ENCODE data around the gene ZSWIM1. TPM values are rescaled to one million over a fixed set of nuclear protein-coding genes. Genes with fewer than 3 reads are reported as not detected.
A peak's percentile ranks its signal among the peaks of the same experiment; 100 is the strongest.

Gene ZSWIM1
- total RNA-seq, 1 donor from 2014 or later = 9.0 TPM

GRCh38 chr20:45836841-45837240, 44.2 kb upstream of the ZSWIM1 start:
- Mint-ChIP-seq H3K27me3 (ENCODE audit: low read depth, unreplicated experiment) (no peaks in the 10 kb centered on the region), H3K4me1 (ENCODE audit: low read depth, unreplicated experiment) (peaks cover 16% of the 10 kb centered on the region), H3K36me3 (ENCODE audit: low read depth, unreplicated experiment) (peaks cover 8% of the 10 kb centered on the region), H3K4me3 (ENCODE audit: unreplicated experiment) (no peak overlapping the region), H3K9me3 (ENCODE audit: unreplicated experiment) (peaks cover 2% of the 10 kb centered on the region), H3K27ac (ENCODE audit: unreplicated experiment) (no peak overlapping the region)
- Histone ChIP-seq H3K79me2 (ENCODE audit: insufficient read depth, low read length) (peaks cover 13% of the 10 kb centered on the region), H2AFZ (ENCODE audit: low read depth, low read length) (no peak overlapping the region), H3K4me3 (ENCODE audit: insufficient read depth, low read depth, low read length) (no peak overlapping the region), H3K4me2 (ENCODE audit: low read length) (peak overlapping the region; percentile 11), H3K27ac (ENCODE audit: low read depth, low read length) (no peak overlapping the region), H4K20me1 (ENCODE audit: insufficient read depth, low read length) (peaks cover 12% of the 10 kb centered on the region), H3K4me1 (ENCODE audit: insufficient read depth, low read length) (peaks cover 24% of the 10 kb centered on the region), H3K9ac (ENCODE audit: low read length) (no peak overlapping the region), H3K36me3 (ENCODE audit: insufficient read depth, low read length) (peaks cover 3% of the 10 kb centered on the region), H3K27me3 (ENCODE audit: insufficient read depth, low read length) (no peaks in the 10 kb centered on the region), H3K9me3 (ENCODE audit: insufficient read depth, low read depth, low read length) (no peaks in the 10 kb centered on the region)
- FAIRE-seq = no peak
- TF ChIP-seq CTCF (IDR thresholded peaks at IDR 0.05; ENCODE audit: insufficient read depth, low read depth, low read length) (no peak), EZH2 (IDR thresholded peaks at IDR 0.05; ENCODE audit: insufficient read depth, low read length) (no peak)
- no peak for DNase-seq (ENCODE audit: low read depth)

GRCh38 chr20:45840700-45841198, 40.3 kb upstream of the ZSWIM1 start:
- Histone ChIP-seq H3K79me2 (ENCODE audit: insufficient read depth, low read length) (no peaks in the 10 kb centered on the region), H3K4me2 (ENCODE audit: low read length) (no peak overlapping the region), H3K27ac (ENCODE audit: low read depth, low read length) (no peak overlapping the region), H3K27me3 (ENCODE audit: insufficient read depth, low read length) (no peaks in the 10 kb centered on the region), H3K9me3 (ENCODE audit: insufficient read depth, low read depth, low read length) (no peaks in the 10 kb centered on the region), H3K4me3 (ENCODE audit: insufficient read depth, low read depth, low read length) (no peak overlapping the region), H3K4me1 (ENCODE audit: insufficient read depth, low read length) (peaks cover 2% of the 10 kb centered on the region), H2AFZ (ENCODE audit: low read depth, low read length) (no peak overlapping the region), H4K20me1 (ENCODE audit: insufficient read depth, low read length) (peaks cover 20% of the 10 kb centered on the region), H3K36me3 (ENCODE audit: insufficient read depth, low read length) (peaks cover 18% of the 10 kb centered on the region), H3K9ac (ENCODE audit: low read length) (no peak overlapping the region)
- Mint-ChIP-seq H3K4me3 (ENCODE audit: unreplicated experiment) (no peak overlapping the region), H3K9me3 (ENCODE audit: unreplicated experiment) (peaks cover 2% of the 10 kb centered on the region), H3K27me3 (ENCODE audit: low read depth, unreplicated experiment) (no peaks in the 10 kb centered on the region), H3K27ac (ENCODE audit: unreplicated experiment) (no peak overlapping the region), H3K4me1 (ENCODE audit: low read depth, unreplicated experiment) (peaks cover 7% of the 10 kb centered on the region), H3K36me3 (ENCODE audit: low read depth, unreplicated experiment) (peaks cover 22% of the 10 kb centered on the region)
- DNase-seq (ENCODE audit: low read depth) (no peak), FAIRE-seq (no peak)
- TF ChIP-seq EZH2 (IDR thresholded peaks at IDR 0.05; ENCODE audit: insufficient read depth, low read length) (no peak), CTCF (IDR thresholded peaks at IDR 0.05; ENCODE audit: insufficient read depth, low read depth, low read length) (no peak)

GRCh38 chr20:45841407-45842129, 39.5 kb upstream of the ZSWIM1 start:
- peaks cover 23% of the 10 kb centered on the region for H3K36me3 Mint-ChIP-seq (ENCODE audit: low read depth, unreplicated experiment)
- H3K4me3 Mint-ChIP-seq (ENCODE audit: unreplicated experiment) = no peak overlapping the region
- Histone ChIP-seq H3K79me2 (ENCODE audit: insufficient read depth, low read length) (no peaks in the 10 kb centered on the region), H4K20me1 (ENCODE audit: insufficient read depth, low read length) (peaks cover 17% of the 10 kb centered on the region), H3K4me2 (ENCODE audit: low read length) (no peak overlapping the region), H2AFZ (ENCODE audit: low read depth, low read length) (no peak overlapping the region), H3K4me3 (ENCODE audit: insufficient read depth, low read depth, low read length) (no peak overlapping the region), H3K27me3 (ENCODE audit: insufficient read depth, low read length) (no peaks in the 10 kb centered on the region), H3K36me3 (ENCODE audit: insufficient read depth, low read length) (peaks cover 24% of the 10 kb centered on the region), H3K27ac (ENCODE audit: low read depth, low read length) (no peak overlapping the region), H3K4me1 (ENCODE audit: insufficient read depth, low read length) (no peaks in the 10 kb centered on the region), H3K9ac (ENCODE audit: low read length) (no peak overlapping the region), H3K9me3 (ENCODE audit: insufficient read depth, low read depth, low read length) (no peaks in the 10 kb centered on the region)
- no peak overlapping the region for H3K27ac Mint-ChIP-seq (ENCODE audit: unreplicated experiment)
- H3K4me1 Mint-ChIP-seq (ENCODE audit: low read depth, unreplicated experiment) = peaks cover 4% of the 10 kb centered on the region
- no peaks in the 10 kb centered on the region for H3K9me3 Mint-ChIP-seq (ENCODE audit: unreplicated experiment)
- DNase-seq (ENCODE audit: low read depth) (no peak), FAIRE-seq (no peak)
- H3K27me3 Mint-ChIP-seq (ENCODE audit: low read depth, unreplicated experiment) = no peaks in the 10 kb centered on the region
- no peak for TF ChIP-seq CTCF (IDR thresholded peaks at IDR 0.05; ENCODE audit: insufficient read depth, low read depth, low read length)
- TF ChIP-seq EZH2 (IDR thresholded peaks at IDR 0.05; ENCODE audit: insufficient read depth, low read length) = no peak
